Astrocyte (in vitro differentiated cells and primary cell): Measurements from ENCODE around the gene DYNC1I1. TPM values are rescaled to one million over a fixed set of nuclear protein-coding genes. Genes with fewer than 3 reads are reported as not detected.

Experiments
- DNase-seq: peaks from one replicate; pipeline ENCODE4 v3.0.0-alpha.2; 2010; ENCODE audit warnings: low read depth
- FAIRE-seq: peaks from 2 replicates; lab custom pipeline; 2011; peaks lifted over from hg19 to GRCh38; lab: Jason Lieb, UNC
- H2AFZ ChIP-seq: 2 replicates; pipeline ENCODE4 v1.6.0; 2012; ENCODE audit warnings: low read depth, low read length, inconsistent platforms
- H3K27ac ChIP-seq: 2 replicates; pipeline ENCODE4 v1.5.1; 2011; ENCODE audit warnings: low read depth, low read length, inconsistent platforms
- H3K27me3 ChIP-seq: 2 replicates; pipeline ENCODE4 v1.6.0; 2011; ENCODE audit warnings: low read length, inconsistent platforms; ENCODE audit not compliant: insufficient read depth
- H3K36me3 ChIP-seq: 2 replicates; pipeline ENCODE4 v1.5.1; 2011; ENCODE audit warnings: low read length, inconsistent platforms; ENCODE audit not compliant: insufficient read depth
- H3K4me1 ChIP-seq: 2 replicates; pipeline ENCODE4 v1.5.1; 2011; ENCODE audit warnings: low read length, inconsistent platforms; ENCODE audit not compliant: insufficient read depth
- H3K4me2 ChIP-seq: 2 replicates; pipeline ENCODE4 v1.6.0; 2012; ENCODE audit warnings: low read length, inconsistent platforms
- H3K4me3 ChIP-seq: 2 replicates; pipeline ENCODE4 v1.5.1; 2011; ENCODE audit warnings: low read depth, mild to moderate bottlenecking, low read length, inconsistent platforms; ENCODE audit not compliant: insufficient read depth
- H3K79me2 ChIP-seq: 2 replicates; pipeline ENCODE4 v1.6.0; 2012; ENCODE audit warnings: mild to moderate bottlenecking, low read length, inconsistent platforms; ENCODE audit not compliant: insufficient read depth
- H3K9ac ChIP-seq: 2 replicates; pipeline ENCODE4 v1.6.0; 2012; ENCODE audit warnings: mild to moderate bottlenecking, low read length, inconsistent platforms
- H3K9me3 ChIP-seq: 2 replicates; pipeline ENCODE4 v1.5.1; 2012; ENCODE audit warnings: low read depth, mild to moderate bottlenecking, low read length, inconsistent platforms; ENCODE audit not compliant: insufficient read depth
- H4K20me1 ChIP-seq: 2 replicates; pipeline ENCODE4 v1.6.0; 2012; ENCODE audit warnings: low read length, inconsistent platforms; ENCODE audit not compliant: insufficient read depth
- H3K27ac Mint-ChIP-seq: one replicate; pipeline ENCODE4 v1.8.0; 2021; ENCODE audit warnings: mild to moderate bottlenecking, mixed read lengths; ENCODE audit not compliant: unreplicated experiment
- H3K27me3 Mint-ChIP-seq: one replicate; pipeline ENCODE4 v1.8.0; 2021; ENCODE audit warnings: low read depth, mixed read lengths; ENCODE audit not compliant: unreplicated experiment
- H3K36me3 Mint-ChIP-seq: one replicate; pipeline ENCODE4 v1.8.0; 2021; ENCODE audit warnings: low read depth, mixed read lengths; ENCODE audit not compliant: unreplicated experiment
- H3K4me1 Mint-ChIP-seq: one replicate; pipeline ENCODE4 v1.8.0; 2021; ENCODE audit warnings: low read depth, mixed read lengths; ENCODE audit not compliant: unreplicated experiment
- H3K4me3 Mint-ChIP-seq: one replicate; pipeline ENCODE4 v1.8.0; 2021; ENCODE audit warnings: mild to moderate bottlenecking, moderate library complexity, mixed read lengths; ENCODE audit not compliant: unreplicated experiment
- H3K9me3 Mint-ChIP-seq: one replicate; pipeline ENCODE4 v1.8.0; 2021; ENCODE audit warnings: mild to moderate bottlenecking, mixed read lengths; ENCODE audit not compliant: unreplicated experiment
- EZH2 ChIP-seq: IDR thresholded peaks from 2 replicates; pipeline ENCODE4 v1.6.1; 2012; ENCODE audit warnings: mild to moderate bottlenecking, low read length, inconsistent platforms; ENCODE audit not compliant: insufficient read depth
- total RNA-seq: library from RNA; stranded (reverse); gene quantifications from 2 replicates; pipeline ENCODE4 v1.2.1, GENCODE V29; 2021
- TF ChIP-seq, protein P1 (sequence below): IDR thresholded peaks from 2 replicates; pipeline ENCODE4 v1.5.1; 2011; ENCODE audit warnings: low read depth, mild to moderate bottlenecking, inconsistent platforms, low read length, moderate library complexity; ENCODE audit not compliant: insufficient read depth

Gene DYNC1I1
- total RNA-seq, 1 donor from 2014 or later, result 3.2 TPM

DNA sequence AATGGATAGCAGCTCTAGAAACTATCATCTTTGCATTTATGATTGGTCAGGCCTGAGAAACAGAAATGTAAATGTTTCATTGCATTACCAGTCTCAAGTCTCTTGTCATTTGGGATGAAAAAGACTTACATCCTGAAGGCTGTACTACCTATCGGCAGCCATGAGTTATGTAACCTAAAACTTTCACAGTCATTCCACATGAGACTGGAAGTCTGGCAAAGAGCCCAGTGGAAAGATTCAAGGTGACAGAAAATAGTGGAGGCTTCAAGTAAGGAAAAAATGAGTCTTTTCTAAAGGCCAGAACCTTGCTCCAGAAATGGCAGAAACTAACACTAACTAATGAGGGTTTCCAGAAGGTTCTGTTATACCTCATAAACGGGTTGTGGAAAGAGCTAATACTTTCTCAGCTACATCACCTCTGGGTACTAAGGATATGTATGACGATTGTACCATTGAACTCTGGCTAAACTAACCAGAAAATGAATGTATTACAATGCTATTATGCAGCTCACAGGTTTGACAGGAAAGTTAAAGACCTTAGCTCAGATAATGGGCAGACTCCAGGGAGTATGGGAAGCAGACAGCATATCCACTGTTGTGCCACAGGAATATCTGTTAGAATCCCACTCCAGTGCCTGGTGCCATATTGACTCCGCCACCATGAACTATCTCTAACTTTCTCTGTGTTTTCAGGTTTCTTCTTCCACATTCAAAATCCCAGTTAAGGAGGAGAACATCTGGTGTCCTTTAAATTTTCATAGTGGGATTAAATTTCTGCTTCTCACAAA, 41.7 kb upstream of the DYNC1I1 start:
- DNase-seq, result no peak
- Mint-ChIP-seq H3K9me3 (no peaks in the 10 kb centered on the region), H3K27ac (no peak overlapping the region), H3K4me3 (no peak overlapping the region), H3K4me1 (no peaks in the 10 kb centered on the region), H3K36me3 (no peaks in the 10 kb centered on the region), H3K27me3 (peaks cover 9% of the 10 kb centered on the region)
- H3K4me1 ChIP-seq, result no peaks in the 10 kb centered on the region
- no peaks in the 10 kb centered on the region for H3K27me3 ChIP-seq
- no peak overlapping the region for H3K4me2 ChIP-seq
- H3K36me3 ChIP-seq, result no peaks in the 10 kb centered on the region
- H2AFZ ChIP-seq, result no peak overlapping the region
- no peaks in the 10 kb centered on the region for H3K79me2 ChIP-seq
- TF ChIP-seq EZH2, result no peak
- TF ChIP-seq, protein P1, sequence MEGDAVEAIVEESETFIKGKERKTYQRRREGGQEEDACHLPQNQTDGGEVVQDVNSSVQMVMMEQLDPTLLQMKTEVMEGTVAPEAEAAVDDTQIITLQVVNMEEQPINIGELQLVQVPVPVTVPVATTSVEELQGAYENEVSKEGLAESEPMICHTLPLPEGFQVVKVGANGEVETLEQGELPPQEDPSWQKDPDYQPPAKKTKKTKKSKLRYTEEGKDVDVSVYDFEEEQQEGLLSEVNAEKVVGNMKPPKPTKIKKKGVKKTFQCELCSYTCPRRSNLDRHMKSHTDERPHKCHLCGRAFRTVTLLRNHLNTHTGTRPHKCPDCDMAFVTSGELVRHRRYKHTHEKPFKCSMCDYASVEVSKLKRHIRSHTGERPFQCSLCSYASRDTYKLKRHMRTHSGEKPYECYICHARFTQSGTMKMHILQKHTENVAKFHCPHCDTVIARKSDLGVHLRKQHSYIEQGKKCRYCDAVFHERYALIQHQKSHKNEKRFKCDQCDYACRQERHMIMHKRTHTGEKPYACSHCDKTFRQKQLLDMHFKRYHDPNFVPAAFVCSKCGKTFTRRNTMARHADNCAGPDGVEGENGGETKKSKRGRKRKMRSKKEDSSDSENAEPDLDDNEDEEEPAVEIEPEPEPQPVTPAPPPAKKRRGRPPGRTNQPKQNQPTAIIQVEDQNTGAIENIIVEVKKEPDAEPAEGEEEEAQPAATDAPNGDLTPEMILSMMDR, result no peak
- no peak overlapping the region for H3K9ac ChIP-seq
- H3K4me3 ChIP-seq, result no peak overlapping the region
- FAIRE-seq, result no peak
- no peak overlapping the region for H3K27ac ChIP-seq
- no peaks in the 10 kb centered on the region for H4K20me1 ChIP-seq
- no peaks in the 10 kb centered on the region for H3K9me3 ChIP-seq

DNA sequence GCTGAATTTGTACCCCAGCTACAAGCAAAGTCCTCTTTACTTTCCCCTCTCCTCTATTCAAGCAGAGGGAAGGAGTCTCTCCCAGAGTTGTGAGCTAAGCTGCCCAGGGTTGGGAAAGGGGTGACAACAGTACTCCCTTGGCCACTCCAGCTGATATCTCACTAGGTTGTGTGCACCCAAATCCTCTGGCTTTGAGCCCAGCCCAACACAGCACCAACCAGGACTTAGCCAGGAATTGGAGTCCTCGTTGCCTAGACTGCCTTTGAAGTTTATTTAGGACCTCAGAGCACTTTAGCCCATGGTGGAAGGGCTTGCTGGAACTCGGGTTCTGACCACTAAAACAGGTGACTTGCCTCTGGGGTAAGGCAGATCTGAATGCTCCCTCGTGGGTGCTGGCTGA, 35.7 kb upstream of the DYNC1I1 start:
- Histone ChIP-seq H3K9me3 (no peaks in the 10 kb centered on the region), H3K9ac (no peak overlapping the region), H3K79me2 (no peaks in the 10 kb centered on the region), H3K4me3 (no peak overlapping the region), H2AFZ (no peak overlapping the region), H3K4me2 (no peak overlapping the region), H4K20me1 (no peaks in the 10 kb centered on the region), H3K36me3 (no peaks in the 10 kb centered on the region), H3K27me3 (no peaks in the 10 kb centered on the region), H3K27ac (no peak overlapping the region), H3K4me1 (no peaks in the 10 kb centered on the region)
- no peak overlapping the region for H3K4me3 Mint-ChIP-seq
- no peaks in the 10 kb centered on the region for H3K4me1 Mint-ChIP-seq
- peaks cover 10% of the 10 kb centered on the region for H3K27me3 Mint-ChIP-seq
- no peaks in the 10 kb centered on the region for H3K9me3 Mint-ChIP-seq
- no peak overlapping the region for H3K27ac Mint-ChIP-seq
- TF ChIP-seq EZH2, result no peak
- TF ChIP-seq, protein P1, result no peak
- H3K36me3 Mint-ChIP-seq, result no peaks in the 10 kb centered on the region
- FAIRE-seq (no peak), DNase-seq (no peak)
